HUDEP-2 (cell line): Measurements from ENCODE around the gene NCR1.
A peak's percentile ranks its signal among the peaks of the same experiment; 100 is the strongest.
"Not testable (repeated sequence)": the region's sequence is repeated elsewhere in the genome, so short reads cannot be mapped to it uniquely, and the experiment has no call there.

Experiments used
- DNase-seq, 76 experiments: peaks; one replicate each; lab custom pipeline; 2025; ENCODE audit not compliant: unreplicated experiment in 76 of 76; lab: John Stamatoyannopoulos, UW

The NCR1 gene

GRCh38 chr19:54906819-54907218 is 871 bp downstream of the NCR1 start:
- DNase-seq, result no peak

GRCh38 chr19:54907899-54908298 is 2.0 kb downstream of the NCR1 start:
- DNase-seq, result not testable (repeated sequence)

- no peak for DNase-seq
Observed at GRCh38 chr19:54916822-54917221, 10.9 kb downstream of the NCR1 start.

- no peak for DNase-seq
Observed at GRCh38 chr19:54918499-54918898, 12.6 kb downstream of the NCR1 start.

- peak in 7 of 76 experiments; percentile 4 to 26 (median 6) for DNase-seq
Observed at GRCh38 chr19:54919646-54920563, 14.0 kb downstream of the NCR1 start.

GRCh38 chr19:54921082-54921481 is 15.1 kb downstream of the NCR1 start:
- no peak for DNase-seq

GRCh38 chr19:54923276-54923675 is 17.3 kb downstream of the NCR1 start:
- no peak for DNase-seq

- DNase-seq, result no peak
Observed at GRCh38 chr19:54928299-54928698, 22.4 kb downstream of the NCR1 start.

- no peak for DNase-seq
Observed at GRCh38 chr19:54937926-54938325, 32.0 kb downstream of the NCR1 start.

- DNase-seq, result no peak
Observed at GRCh38 chr19:54938906-54939305, 33.0 kb downstream of the NCR1 start.

- not testable (repeated sequence) for DNase-seq
Observed at GRCh38 chr19:54939538-54939937, 33.6 kb downstream of the NCR1 start.

GRCh38 chr19:54943772-54944361 is 37.9 kb downstream of the NCR1 start:
- not testable (repeated sequence) for DNase-seq

GRCh38 chr19:54947381-54947780 is 41.4 kb downstream of the NCR1 start, which contains the start of gene NLRP7:
NLRP7 (minus strand) TSS chr19:54947530.
- no peak for DNase-seq

GRCh38 chr19:54949412-54949811 is 43.5 kb downstream of the NCR1 start:
- no peak for DNase-seq

- DNase-seq, result not testable (repeated sequence)
Observed at GRCh38 chr19:54950580-54950979, 44.6 kb downstream of the NCR1 start.

GRCh38 chr19:54952591-54953344 is 46.8 kb downstream of the NCR1 start:
- no peak for DNase-seq

GRCh38 chr19:54953345-54953713 is 47.4 kb downstream of the NCR1 start:
- DNase-seq, result not testable (repeated sequence)

GRCh38 chr19:54955376-54955775 is 49.4 kb downstream of the NCR1 start:
- DNase-seq, result no peak

GRCh38 chr19:54959840-54960239 is 53.9 kb downstream of the NCR1 start:
- peak in 32 of 76 experiments; percentile 3 to 67 (median 29) for DNase-seq
